Measurements from ENCODE around the gene WNK1. TPM values are rescaled to one million over a fixed set of nuclear protein-coding genes. Genes with fewer than 3 reads are reported as not detected.

WNK1 gene
- total and polyA plus RNA-seq, 2 of the 8 experiments (the other 6 are each of a cell fraction or from before 2014, with no cell fraction given), result 88.2 to 157 TPM

DNA sequence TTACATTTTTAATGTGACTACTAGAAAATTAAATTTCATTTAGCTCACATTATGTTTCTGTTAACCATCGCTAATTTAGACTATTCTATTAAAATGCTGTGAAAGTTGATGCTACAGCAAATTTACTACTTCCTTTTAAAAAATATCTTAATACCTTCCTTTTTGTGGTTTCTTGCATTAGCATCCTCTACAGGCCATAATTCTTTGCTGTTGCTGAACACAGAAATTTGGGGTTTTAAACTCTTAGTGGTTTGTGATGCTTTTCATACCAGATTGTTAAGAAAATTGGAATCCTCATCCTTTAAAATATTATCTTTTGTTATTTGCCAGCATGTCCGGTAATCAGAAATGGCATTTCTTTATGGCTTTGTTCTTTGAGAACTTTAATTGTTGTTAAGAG lies 18.1 kb downstream of the WNK1 start (continued):
- TF ChIP-seq CHD1 (IDR thresholded peaks at IDR 0.05; ENCODE audit: low read depth, low read length), result no peak
- no peak for TF ChIP-seq GTF2F1 (IDR thresholded peaks at IDR 0.05; ENCODE audit: borderline replicate concordance, low read depth, low read length)
- TF ChIP-seq CEBPB (IDR thresholded peaks at IDR 0.05; ENCODE audit: low read depth, low read length), result no peak
- TF ChIP-seq, protein P1, sequence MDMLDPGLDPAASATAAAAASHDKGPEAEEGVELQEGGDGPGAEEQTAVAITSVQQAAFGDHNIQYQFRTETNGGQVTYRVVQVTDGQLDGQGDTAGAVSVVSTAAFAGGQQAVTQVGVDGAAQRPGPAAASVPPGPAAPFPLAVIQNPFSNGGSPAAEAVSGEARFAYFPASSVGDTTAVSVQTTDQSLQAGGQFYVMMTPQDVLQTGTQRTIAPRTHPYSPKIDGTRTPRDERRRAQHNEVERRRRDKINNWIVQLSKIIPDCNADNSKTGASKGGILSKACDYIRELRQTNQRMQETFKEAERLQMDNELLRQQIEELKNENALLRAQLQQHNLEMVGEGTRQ (IDR thresholded peaks at IDR 0.05; ENCODE audit: low read length), result no peak
- TF ChIP-seq CREB1 (IDR thresholded peaks at IDR 0.05), result no peak

All from H1 (cell line).